Sigmoid colon (tissue), 7 donors: ENCODE results near the gene STK24. TPM values are rescaled to one million over a fixed set of nuclear protein-coding genes. Genes with fewer than 3 reads are reported as not detected.

ENCODE experiments used
- DNase-seq: peaks from one replicate; pipeline ENCODE4 v3.0.0-alpha.2; 2019
- H3K27ac ChIP-seq, 4 donors: fragments of 200-600 bp; sonication (generic); one replicate each; pipeline ENCODE4 v1.5.1; 2016 to 2019; ENCODE audit warnings: mild to moderate bottlenecking in 1 of 4
- H3K27me3 ChIP-seq, 3 donors: fragments of 200-600 bp; sonication (generic); one replicate each; pipeline ENCODE4 v1.5.1; 2019; ENCODE audit warnings: mild to moderate bottlenecking in 1 of 3
- H3K36me3 ChIP-seq, 4 donors: fragments of 200-600 bp; sonication (generic); one replicate each; pipeline ENCODE4 v1.5.1; 2016 to 2019
- H3K4me1 ChIP-seq, 4 donors: fragments of 200-600 bp; sonication (generic); one replicate each; pipeline ENCODE4 v1.5.1; 2017 to 2019
- H3K4me3 ChIP-seq, 4 donors: fragments of 200-600 bp; sonication (generic); one replicate each; pipeline ENCODE4 v1.5.1; 2017 to 2019; ENCODE audit warnings: mild to moderate bottlenecking in 2 of 4, moderate library complexity in 1 of 4
- H3K9me3 ChIP-seq, 4 donors: fragments of 200-600 bp in 3 of 4; sonication (generic) in 3 of 4; one replicate each; pipeline versions ENCODE4 v1.5.1 to v1.6.1; 2013 to 2019
- CTCF ChIP-seq, 4 experiments: fragments of 450-650 bp in 3 of 4; fragments of 200-600 bp in 1 of 4; IDR thresholded peaks; one replicate each; pipeline ENCODE4 v1.5.1; 2016 to 2019; ENCODE audit warnings: antibody characterized with exemption in 4 of 4, mild to moderate bottlenecking in 3 of 4, moderate library complexity in 2 of 4
- EP300 ChIP-seq, 4 donors: sonication (generic); formaldehyde crosslinking; IDR thresholded peaks; one replicate each; pipeline ENCODE4 v1.6.1; 2017; ENCODE audit warnings: antibody characterized with exemption in 4 of 4
- POLR2A ChIP-seq, 2 donors: fragments of 450-650 bp; IDR thresholded peaks; one replicate each; pipeline ENCODE4 v1.6.1; 2016; ENCODE audit warnings: antibody characterized with exemption in 2 of 2, mild to moderate bottlenecking in 2 of 2, moderate library complexity in 2 of 2
- POLR2AphosphoS5 ChIP-seq, 4 donors: sonication (generic); formaldehyde crosslinking; IDR thresholded peaks; one replicate each; pipeline ENCODE4 v1.6.1; 2017; ENCODE audit warnings: antibody characterized with exemption in 4 of 4
- WGBS, 2 donors: extraction: QIAGEN DNeasy Blood & Tissue Kit; methylation state at CpG; one replicate each; pipeline ENCODE4 v1.1.7; 2013; 5-methylcytosine and 5-hydroxymethylcytosine counted together
- intact Hi-C: fragments of 100-400 bp; cut with DNase I; formaldehyde crosslinking; loops from one replicate; pipeline ENCODE4 v1.15.1; 2023
- polyA plus RNA-seq, 3 donors: library from polyadenylated mRNA; stranded (reverse); fragments of 200-250 nt; gene quantifications; one replicate each; pipeline ENCODE4 v1.2.3, GENCODE V29; 2013
- total RNA-seq, 4 donors: library from RNA; depleted of rRNA; stranded (reverse); fragments of >200 nt; gene quantifications; one replicate each; pipeline ENCODE4 v1.1.0, GENCODE V29; 2016
- donor health status: healthy with polysubstance abuse.
- donor health status: Bipolar disorder and iron deficiency.
- donor health status: healthy.

STK24 gene
- total and polyA plus RNA-seq, 7 donors, result 59.7 to 200 (median 78.9) TPM

DNA sequence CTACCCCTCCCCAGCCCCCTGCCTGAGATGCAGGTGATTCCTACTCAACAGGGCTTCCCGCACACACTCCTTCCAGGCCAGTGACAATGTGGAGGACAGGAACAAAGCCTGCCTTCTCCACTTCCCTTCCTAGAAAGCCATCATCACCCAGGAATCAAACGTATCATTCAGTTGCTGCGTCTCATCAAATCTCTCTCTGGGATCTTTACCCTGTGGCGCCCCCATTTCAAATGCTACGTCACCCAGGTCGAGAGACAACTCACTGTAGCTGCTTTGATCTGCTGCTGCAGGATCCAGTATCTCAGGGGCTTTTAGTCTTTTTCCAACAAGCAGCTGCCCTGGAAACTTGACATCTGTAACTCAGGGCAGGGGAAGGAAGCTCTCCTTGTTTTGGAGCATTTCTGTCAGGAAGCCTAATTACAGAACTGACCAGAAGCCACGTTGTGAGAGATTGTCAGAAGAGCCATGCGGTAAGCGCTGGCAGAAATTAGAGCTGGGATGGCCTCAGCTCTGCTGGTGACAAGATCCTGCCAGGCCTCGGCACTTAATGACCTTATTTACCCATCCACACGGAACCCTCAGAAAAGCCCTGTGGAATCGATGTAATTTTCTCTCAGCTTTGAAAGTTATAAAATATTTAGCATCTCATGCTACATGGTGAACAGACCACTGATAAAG is 140.5 kb downstream of the STK24 start:
- no peak overlapping the region for H3K27ac ChIP-seq
- no peaks in the 10 kb centered on the region for H3K9me3 ChIP-seq
- no peaks in the 10 kb centered on the region for H3K27me3 ChIP-seq
- H3K4me1 ChIP-seq, result no peaks in the 10 kb centered on the region
- whole genome bisulfite sequencing, 2 donors, result 80 to 86% methylated on average over 12 of the region's 12 CpGs
- DNase-seq, result no peak
- no peak for TF ChIP-seq CTCF (IDR thresholded peaks at IDR 0.05)
- no peak for TF ChIP-seq POLR2A (IDR thresholded peaks at IDR 0.05)
- no peak for TF ChIP-seq POLR2AphosphoS5 (IDR thresholded peaks at IDR 0.05)
- no peak for TF ChIP-seq EP300 (IDR thresholded peaks at IDR 0.05)
- no peak overlapping the region for H3K4me3 ChIP-seq
- peaks cover 0 to 51% (median 14%) of the 10 kb centered on the region in 4 donors for H3K36me3 ChIP-seq
- intact Hi-C loops, result no loop called here

GRCh38 chr13:98435376-98435775 is 141.5 kb downstream of the STK24 start:
- Histone ChIP-seq H3K4me1 (no peaks in the 10 kb centered on the region), H3K4me3 (no peak overlapping the region), H3K36me3 (peaks cover 0 to 41% (median 12%) of the 10 kb centered on the region in 4 donors), H3K27me3 (no peaks in the 10 kb centered on the region), H3K27ac (no peak overlapping the region), H3K9me3 (no peaks in the 10 kb centered on the region)
- no peak for TF ChIP-seq POLR2AphosphoS5 (IDR thresholded peaks at IDR 0.05)
- DNase-seq, result no peak
- WGBS, 2 donors, result 91 to 93% methylated on average over 11 of the region's 11 CpGs
- intact Hi-C loops, result no loop called here

GRCh38 chr13:98434060-98434459 is 142.8 kb downstream of the STK24 start:
- Histone ChIP-seq H3K9me3 (no peaks in the 10 kb centered on the region), H3K4me3 (no peak overlapping the region), H3K27ac (no peak overlapping the region), H3K27me3 (no peaks in the 10 kb centered on the region), H3K36me3 (peaks cover 0 to 29% (median 6%) of the 10 kb centered on the region in 4 donors), H3K4me1 (no peaks in the 10 kb centered on the region)
- no peak for DNase-seq
- 91 to 93% methylated on average over 6 of the region's 6 CpGs for WGBS, 2 donors
- no peak for TF ChIP-seq POLR2AphosphoS5 (IDR thresholded peaks at IDR 0.05)
- TF ChIP-seq CTCF (IDR thresholded peaks at IDR 0.05), result no peak
- TF ChIP-seq POLR2A (IDR thresholded peaks at IDR 0.05), result no peak
- TF ChIP-seq EP300 (IDR thresholded peaks at IDR 0.05), result no peak
- intact Hi-C loops, result no loop called here

- intact Hi-C loops, result no loop called here
- H3K4me3 ChIP-seq, result no peak overlapping the region
- no peaks in the 10 kb centered on the region for H3K27me3 ChIP-seq
- TF ChIP-seq EP300 (IDR thresholded peaks at IDR 0.05) (no peak), CTCF (IDR thresholded peaks at IDR 0.05) (no peak), POLR2A (IDR thresholded peaks at IDR 0.05) (no peak)
- H3K27ac ChIP-seq, result no peak overlapping the region
- DNase-seq, result no peak
- no peaks in the 10 kb centered on the region for H3K4me1 ChIP-seq
- H3K36me3 ChIP-seq, result peaks cover 0 to 28% (median 4%) of the 10 kb centered on the region in 4 donors
- H3K9me3 ChIP-seq, result no peaks in the 10 kb centered on the region
- 95 to 96% methylated on average over 10 of the region's 10 CpGs for WGBS, 2 donors
Measured at GRCh38 chr13:98433654-98434053, 143.3 kb downstream of the STK24 start.

GRCh38 chr13:98432638-98433037 is 144.3 kb downstream of the STK24 start:
- TF ChIP-seq POLR2AphosphoS5 (IDR thresholded peaks at IDR 0.05) (no peak), EP300 (IDR thresholded peaks at IDR 0.05) (no peak)
- 95% methylated on average over 11 of the region's 11 CpGs for WGBS, 2 donors
- H3K4me1 ChIP-seq, result no peaks in the 10 kb centered on the region
- intact Hi-C loops, result no loop called here
- no peak overlapping the region for H3K27ac ChIP-seq
- H3K9me3 ChIP-seq, result no peaks in the 10 kb centered on the region
- DNase-seq, result no peak
- H3K27me3 ChIP-seq, result no peaks in the 10 kb centered on the region
- H3K36me3 ChIP-seq, result peaks cover 0 to 38% (median 5%) of the 10 kb centered on the region in 4 donors
- no peak overlapping the region for H3K4me3 ChIP-seq
